ENCODE results near the gene MTMR2. TPM values are rescaled to one million over a fixed set of nuclear protein-coding genes. Genes with fewer than 3 reads are reported as not detected.

Gene MTMR2
- 31.8 and 43.4 TPM in 2 replicates for total RNA-seq

GRCh38 chr11:95923728-95924413 lies at the start of gene MTMR2:
Gene MTMR2 (minus strand): TSS chr11:95924107. CDS start chr11:95923954, 153 bp downstream.

GRCh38 chr11:95790123-95790932 lies 133.6 kb downstream of the MTMR2 start, which contains the start of gene CEP57:
Gene CEP57 (plus strand): TSS chr11:95790498. CDS start chr11:95790699, 201 bp downstream.

DNA sequence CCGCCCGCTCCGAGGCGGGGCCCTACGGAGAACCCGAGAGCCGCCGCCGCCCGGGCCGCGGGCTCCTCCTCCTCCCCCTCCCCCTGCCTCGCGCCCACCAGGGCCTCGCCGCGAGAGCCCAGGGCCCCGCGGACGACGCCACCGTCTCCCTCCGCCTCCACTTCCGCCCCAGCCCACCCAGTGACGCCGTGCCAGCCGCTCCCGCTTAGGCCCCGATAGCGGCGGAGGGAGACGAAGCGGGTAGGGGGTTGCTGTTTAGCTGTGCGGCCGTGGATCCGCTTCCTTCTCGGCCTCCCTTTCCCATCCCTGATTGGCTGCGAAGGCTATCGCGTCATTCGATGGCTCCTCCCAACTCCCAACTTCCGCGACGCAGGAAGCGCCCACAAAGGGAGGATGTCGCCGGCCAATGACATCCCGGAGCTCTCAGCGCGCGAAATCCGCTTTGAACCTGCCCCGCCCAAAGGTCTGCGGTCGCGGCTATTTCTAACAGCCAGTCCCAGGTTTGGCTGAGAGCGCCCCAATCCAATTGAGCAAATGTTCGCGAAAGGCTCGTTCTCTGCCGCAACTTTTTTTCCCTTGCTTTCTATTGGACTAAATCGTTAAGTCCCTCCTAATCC lies 134.3 kb downstream of the MTMR2 start, which contains the start of gene FAM76B:
Gene FAM76B (minus strand): TSS at position 277 of the 617 bp plus-strand sequence. CDS start 304 bp downstream, outside the sequence.

Other genes with a start within 250 kb of the MTMR2 start
- 15.3 and 17.6 TPM in 2 replicates for gene FAM76B, start 134.3 kb downstream of the MTMR2 start, total RNA-seq
- 28.7 and 30.0 TPM in 2 replicates for gene CEP57, start 133.6 kb downstream of the MTMR2 start, total RNA-seq

All from endothelial cell of coronary artery (primary cell).